MM.1S (cell line): ENCODE data around the gene BMP10.

Experiments used
- CTCF ChIP-seq: fragments of 300-600 bp; sonication (generic); IDR thresholded peaks from 2 replicates; pipeline ENCODE4 v1.5.1; 2016; ENCODE audit warnings: antibody characterized with exemption, low read length, mixed read lengths
- EZH2 ChIP-seq: fragments of 300-600 bp; sonication (generic); optimal IDR thresholded peaks from 2 replicates; pipeline ENCODE3; 2017; ENCODE audit warnings: low read depth, mild to moderate bottlenecking, antibody characterized with exemption, low read length, mixed read lengths

- TF ChIP-seq CTCF (no peak), EZH2 (no peak)
These were observed 48.9 kb downstream of the BMP10 start for GRCh38 chr2:68822207-68822872.
